K562 (cell line): Measurements from ENCODE around the gene ZMIZ1. TPM values are rescaled to one million over a fixed set of nuclear protein-coding genes. Genes with fewer than 3 reads are reported as not detected.

ENCODE experiments used
- ATAC-seq: fragments of 200-7000 bp; cut with Tn5 transposase; 3 replicates; pipeline ENCODE4 v1.9.1; 2020; ENCODE audit warnings: moderate library complexity
- BruUV-seq: library from RNA; stranded (reverse); fragments of 400-500 nt; replicated peaks from 2 replicates; lab custom pipeline; 2021; lab: Mats Ljungman, UMichigan
- CTCF ChIA-PET: fragments of 300-600 bp; formaldehyde crosslinking; extraction: SDS; loops from one replicate; lab custom pipeline; 2021; ENCODE audit warnings: low intra/inter-chr PET ratio; lab: Yijun Ruan, JAX
- POLR2A ChIA-PET: fragments of 300-600, 350-650 bp; sonication (Branson Sonifier 250); formaldehyde crosslinking; extraction: SDS; loops from one replicate; lab custom pipeline; 2021; ENCODE audit warnings: antibody characterized with exemption, inconsistent platforms; lab: Yijun Ruan, JAX
- DNase-seq, 4 experiments: peaks; one replicate each; pipeline versions ENCODE4 v3.0.0 to v3.0.0-alpha.2; 2011 to 2018; ENCODE audit warnings: low spot score in 3 of 4, mixed read lengths in 3 of 4; ENCODE audit errors: extremely low read depth in 1 of 4
- FAIRE-seq: peaks from 2 replicates; lab custom pipeline; 2011; peaks lifted over from hg19 to GRCh38; lab: Jason Lieb, UNC
- H2AFZ ChIP-seq: 2 replicates; pipeline ENCODE4 v1.6.0; 2011; ENCODE audit warnings: low read depth, low read length, control low read depth, inconsistent platforms
- H3K27ac ChIP-seq: fragments of 200-600 bp; 3 replicates; pipeline ENCODE4 v1.8.0; 2011; ENCODE audit warnings: low read depth, mild to moderate bottlenecking, control low read depth, inconsistent platforms, low read length, moderate library complexity, mixed read lengths; ENCODE audit errors: extremely low read depth
- H3K27me3 ChIP-seq, 2 experiments: fragments of 300-600 bp in 1 of 2; 2 replicates in 1 of 2; 3 replicates in 1 of 2; pipeline versions ENCODE4 v1.6.0 to v1.8.0; 2011; ENCODE audit warnings: inconsistent platforms in 2 of 2, low read length in 2 of 2, mild to moderate bottlenecking in 1 of 2, mixed read lengths in 1 of 2, moderate library complexity in 1 of 2; ENCODE audit not compliant: control insufficient read depth in 2 of 2, insufficient read depth in 2 of 2
- H3K36me3 ChIP-seq: fragments of 300-600 bp; 3 replicates; pipeline ENCODE4 v1.8.0; 2011; ENCODE audit warnings: mild to moderate bottlenecking, low read length, inconsistent platforms; ENCODE audit not compliant: control insufficient read depth, insufficient read depth
- H3K4me1 ChIP-seq, 2 experiments: fragments of 200-600 bp in 1 of 2; replicated peaks in 1 of 2; 2 replicates in 1 of 2; 3 replicates in 1 of 2; pipeline versions ENCODE4 v1.5.1 to v1.8.0; 2011; ENCODE audit warnings: inconsistent platforms in 2 of 2, low read length in 2 of 2, mild to moderate bottlenecking in 1 of 2, mixed read lengths in 1 of 2, moderate library complexity in 1 of 2; ENCODE audit not compliant: control insufficient read depth in 2 of 2, insufficient read depth in 2 of 2
- H3K4me2 ChIP-seq: 2 replicates; pipeline ENCODE4 v1.6.1; 2011; ENCODE audit warnings: low read length, control low read depth, inconsistent platforms, mixed read lengths; ENCODE audit not compliant: insufficient read depth
- H3K4me3 ChIP-seq: fragments of 200-600 bp; sonication (generic), shearing (Covaris generic); 2 replicates; pipeline ENCODE4 v1.5.1; 2016; ENCODE audit warnings: control low read depth, inconsistent platforms
- H3K79me2 ChIP-seq: fragments of 200-600 bp; 3 replicates; pipeline ENCODE4 v1.8.0; 2011; ENCODE audit warnings: low read length, inconsistent platforms; ENCODE audit not compliant: control insufficient read depth, insufficient read depth
- H3K9ac ChIP-seq, 2 experiments: 2 replicates each; pipeline versions ENCODE4 v1.6.0 to v1.6.1; 2011; ENCODE audit warnings: low read depth in 2 of 2, low read length in 2 of 2, control low read depth in 1 of 2, inconsistent platforms in 1 of 2, mild to moderate bottlenecking in 1 of 2, mixed read lengths in 1 of 2; ENCODE audit not compliant: insufficient read depth in 1 of 2
- H3K9me1 ChIP-seq: one replicate; pipeline ENCODE4 v1.6.0; 2011; ENCODE audit warnings: inconsistent platforms, mild to moderate bottlenecking, low read length, moderate library complexity; ENCODE audit not compliant: control insufficient read depth, insufficient read depth
- H3K9me3 ChIP-seq: replicated peaks from 2 replicates; pipeline ENCODE4 v1.5.1; 2011; ENCODE audit warnings: low read depth, low read length, inconsistent platforms; ENCODE audit not compliant: control insufficient read depth, insufficient read depth
- H4K20me1 ChIP-seq: replicated peaks from 2 replicates; pipeline ENCODE4 v1.6.1; 2011; ENCODE audit warnings: low read length, inconsistent platforms, mixed read lengths; ENCODE audit not compliant: control insufficient read depth, insufficient read depth
- FOXA3 ChIP-seq, 2 experiments: fragments of 450-650 bp in 1 of 2; sonication (generic) in 1 of 2; formaldehyde crosslinking; IDR thresholded peaks in 1 of 2; conservative IDR thresholded peaks in 1 of 2; 2 replicates each; pipeline versions ENCODE4 v1.4.0 to v1.8.0; 2020 to 2022; ENCODE audit warnings: mild to moderate bottlenecking in 2 of 2, missing genetic modification reagents in 1 of 2
- HDGF ChIP-seq: fragments of 450-650 bp; IDR thresholded peaks from 2 replicates; pipeline ENCODE4 v1.6.1; 2016
- KDM1A ChIP-seq, 2 experiments: fragments of 450-650 bp; IDR thresholded peaks; 2 replicates each; pipeline ENCODE4 v1.6.1; 2016; ENCODE audit warnings: mild to moderate bottlenecking in 2 of 2
- MECOM ChIP-seq: fragments of 250-450 bp; sonication (Bioruptor Pico); IDR thresholded peaks from 2 replicates; pipeline ENCODE4 v1.8.0; 2022; ENCODE audit warnings: inconsistent platforms
- STAT5A ChIP-seq: IDR thresholded peaks from 2 replicates; pipeline ENCODE4 v1.6.1; 2012; ENCODE audit warnings: low read length, inconsistent platforms, borderline replicate concordance
- TBP ChIP-seq: optimal IDR thresholded peaks from 2 replicates; pipeline ENCODE3; 2011; ENCODE audit warnings: low read depth, low read length, improper control_type of control experiment
- TFAP4 ChIP-seq: sonication (generic); formaldehyde crosslinking; IDR thresholded peaks from 2 replicates; pipeline ENCODE4 v1.8.0; 2022; ENCODE audit warnings: missing genetic modification reagents, mild to moderate bottlenecking, moderate library complexity, borderline replicate concordance
- ZKSCAN3 ChIP-seq: fragments of 250-450 bp; sonication (Bioruptor Pico); IDR thresholded peaks from 2 replicates; pipeline ENCODE4 v1.4.0; 2020
- ZKSCAN8 ChIP-seq: fragments of 200-800 bp; sonication (Bioruptor generic); IDR thresholded peaks from 2 replicates; pipeline ENCODE4 v1.6.1; 2016; ENCODE audit warnings: missing genetic modification characterization, missing compliant biosample characterization
- ZNF175 ChIP-seq: fragments of 200-800 bp; sonication (Bioruptor generic); IDR thresholded peaks from 2 replicates; pipeline ENCODE4 v1.6.1; 2016; ENCODE audit warnings: low read depth, mild to moderate bottlenecking, missing genetic modification characterization, missing compliant biosample characterization
- ZNF197 ChIP-seq: fragments of 200-800 bp; sonication (Bioruptor generic); IDR thresholded peaks from 2 replicates; pipeline ENCODE4 v1.6.1; 2016; ENCODE audit warnings: low read depth, missing genetic modification characterization, missing compliant biosample characterization
- ZNF384 ChIP-seq: IDR thresholded peaks from 2 replicates; pipeline ENCODE4 v1.6.1; 2012; ENCODE audit warnings: low read depth, low read length, improper control_type of control experiment
- ZNF431 ChIP-seq: sonication (generic); formaldehyde crosslinking; IDR thresholded peaks from 2 replicates; pipeline ENCODE4 v1.8.0; 2022; ENCODE audit warnings: mild to moderate bottlenecking, missing genetic modification reagents
- ZNF592 ChIP-seq: fragments of 450-650 bp; IDR thresholded peaks from 2 replicates; pipeline ENCODE4 v1.6.1; 2017; ENCODE audit warnings: antibody characterized with exemption, mild to moderate bottlenecking
- WGBS: fragments of 100-300 bp; shearing (Covaris generic); methylation state at CpG from one replicate; pipeline ENCODE4 v1.1.6; 2016; ENCODE audit warnings: low coverage, mixed read lengths; ENCODE audit not compliant: insufficient coverage; ENCODE audit errors: missing lambda C conversion rate; 5-methylcytosine and 5-hydroxymethylcytosine counted together
- in situ Hi-C: fragments of 300-500 bp; cut with MboI; formaldehyde crosslinking; loops from 4 replicates; pipeline ENCODE4 v1.15.0; 2018; ENCODE audit warnings: inconsistent platforms, mixed read lengths
- intact Hi-C: fragments of 100-400 bp; cut with micrococcal nuclease; formaldehyde crosslinking; loops from 2 replicates; pipeline ENCODE4 v1.14.2; 2022
- polyA plus RNA-seq, 8 experiments: library from polyadenylated mRNA; depleted of rRNA in 4 of 8; stranded (reverse) in 5 of 8; unstranded in 3 of 8; fragments of >200 nt; fragmentation: Nextera tagmentation in 2 of 8; fragmentation: Illumina TruSeq in 1 of 8; extraction: Ambion mirVana in 2 of 8; extraction: Trizol in 1 of 8; gene quantifications; 2 replicates each; pipeline versions ENCODE4 v1.2.1 to v1.2.3, GENCODE V29; 2011 to 2014; ENCODE audit warnings: inconsistent platforms in 1 of 8, missing spikeins in 1 of 8
- total RNA-seq, 7 experiments: library from RNA; depleted of rRNA in 6 of 7; stranded (reverse); fragments of >200 nt in 6 of 7; fragmentation: Illumina TruSeq in 2 of 7; extraction: Trizol in 2 of 7; gene quantifications; 2 replicates each; pipeline versions ENCODE4 v1.2.1 to v1.2.3, GENCODE V29; 2011 to 2021; ENCODE audit warnings: low replicate concordance in 1 of 7

The ZMIZ1 gene
- total and polyA plus RNA-seq, 9 of the 15 experiments (the other 6 are each of a cell fraction or from before 2014, with no cell fraction given), result 1.0 to 37.3 (median 4.3) TPM

GRCh38 chr10:79183468-79183865 lies 114.7 kb downstream of the ZMIZ1 start:
- Histone ChIP-seq H3K9ac (peak overlapping the region in 1 of 2 experiments; percentile 74; a peak in 1 of 4 replicates), H3K79me2 (peaks cover 24% of the 10 kb centered on the region; the same call in 2 of the 3 replicates), H3K27ac (no peak overlapping the region; the same call in 2 of the 3 replicates), H2AFZ (no peak overlapping the region), H3K4me3 (no peak overlapping the region), H3K27me3 (no peaks in the 10 kb centered on the region), H3K9me3 (no peaks in the 10 kb centered on the region), H3K9me1 (no peaks in the 10 kb centered on the region), H4K20me1 (no peaks in the 10 kb centered on the region), H3K4me1 (peaks cover 90 to 93% of the 10 kb centered on the region in 2 experiments), H3K4me2 (no peak overlapping the region; the same call in 1 of the 2 replicates), H3K36me3 (peaks cover 38% of the 10 kb centered on the region)
- intact Hi-C loops, result no loop called here
- in situ Hi-C loops, result loop anchor here (25.0 kb wide), 2 partner anchors 96 to 1146 kb away; partner anchors contain the start of genes POLR3A and RPS24
- ChIA-PET POLR2A (interaction anchor here (0.6 to 2.2 kb wide), 8 partner anchors 11 to 211 kb away, joined by 3 to 7 read pairs (median 4); no protein-coding TSS in a partner anchor), CTCF (no interaction called here)
- FAIRE-seq, result no peak
- no TSS peak for BruUV-seq
- TF ChIP-seq TBP (no peak), ZNF384 (no peak), TFAP4 (CRISPR knock-in tag) (0 out of 2 replicates have a peak, but pooled peaks have one; percentile 2), ZKSCAN8 (CRISPR knock-in tag) (no peak), ZNF592 (no peak), MECOM (CRISPR knock-in tag) (no peak), STAT5A (no peak), KDM1A (IDR thresholded peaks at IDR 0.05) (0 out of 4 replicates have a peak, but pooled peaks of 1 of the 2 experiments have one; percentile 5), ZNF431 (CRISPR knock-in tag) (no peak), FOXA3 (CRISPR knock-in tag; conservative IDR thresholded peaks at IDR 0.05 in 1 of 2, IDR thresholded peaks at IDR 0.05 in 1 of 2) (no peak), HDGF (0 out of 2 replicates have a peak, but pooled peaks have one; percentile 7), ZNF175 (0 out of 2 replicates have a peak, but pooled peaks have one; percentile 7), ZNF197 (peak; percentile 7; the same call in 1 of the 2 replicates), ZKSCAN3 (CRISPR knock-in tag) (no peak)
- 69% methylated on average over 5 of the region's 5 CpGs for WGBS
- ATAC-seq, result no peak
- no peak for DNase-seq
